Esophagus squamous epithelium (tissue), 4 donors: ENCODE measurements around the gene PTPN2.

Experiments used
- POLR2A ChIP-seq, 4 donors: fragments of 450-650 bp; IDR thresholded peaks; one replicate each; pipeline ENCODE4 v1.6.1; 2017; ENCODE audit warnings: antibody characterized with exemption in 4 of 4, mild to moderate bottlenecking in 4 of 4, moderate library complexity in 3 of 4
- TF ChIP-seq, protein P1 (sequence below), 6 experiments: fragments of 450-650 bp in 4 of 6; fragments of 200-600 bp in 2 of 6; sonication (generic) in 2 of 6; IDR thresholded peaks; one replicate each; pipeline ENCODE4 v1.5.1; 2016 to 2019; ENCODE audit warnings: antibody characterized with exemption in 6 of 6, mild to moderate bottlenecking in 4 of 6, moderate library complexity in 4 of 6

- TF ChIP-seq POLR2A (IDR thresholded peaks at IDR 0.05), result no peak
- TF ChIP-seq, protein P1, sequence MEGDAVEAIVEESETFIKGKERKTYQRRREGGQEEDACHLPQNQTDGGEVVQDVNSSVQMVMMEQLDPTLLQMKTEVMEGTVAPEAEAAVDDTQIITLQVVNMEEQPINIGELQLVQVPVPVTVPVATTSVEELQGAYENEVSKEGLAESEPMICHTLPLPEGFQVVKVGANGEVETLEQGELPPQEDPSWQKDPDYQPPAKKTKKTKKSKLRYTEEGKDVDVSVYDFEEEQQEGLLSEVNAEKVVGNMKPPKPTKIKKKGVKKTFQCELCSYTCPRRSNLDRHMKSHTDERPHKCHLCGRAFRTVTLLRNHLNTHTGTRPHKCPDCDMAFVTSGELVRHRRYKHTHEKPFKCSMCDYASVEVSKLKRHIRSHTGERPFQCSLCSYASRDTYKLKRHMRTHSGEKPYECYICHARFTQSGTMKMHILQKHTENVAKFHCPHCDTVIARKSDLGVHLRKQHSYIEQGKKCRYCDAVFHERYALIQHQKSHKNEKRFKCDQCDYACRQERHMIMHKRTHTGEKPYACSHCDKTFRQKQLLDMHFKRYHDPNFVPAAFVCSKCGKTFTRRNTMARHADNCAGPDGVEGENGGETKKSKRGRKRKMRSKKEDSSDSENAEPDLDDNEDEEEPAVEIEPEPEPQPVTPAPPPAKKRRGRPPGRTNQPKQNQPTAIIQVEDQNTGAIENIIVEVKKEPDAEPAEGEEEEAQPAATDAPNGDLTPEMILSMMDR (IDR thresholded peaks at IDR 0.05), result no peak
These were observed 15.5 kb downstream of the PTPN2 start for GRCh38 chr18:12868576-12868975.
